ENCODE data around the gene PRDX4. TPM values are rescaled to one million over a fixed set of nuclear protein-coding genes. Genes with fewer than 3 reads are reported as not detected.

Gene PRDX4
- polyA plus RNA-seq, 2 of the 4 experiments (the other 2 are of a cell fraction) = 212 to 283 TPM

- no peak for DNase-seq (ENCODE audit: low read depth in 1 of 2, low spot score in 1 of 2)
- Histone ChIP-seq H3K27ac (no peak overlapping the region), H3K9me3 (no peaks in the 10 kb centered on the region), H3K4me2 (no peak overlapping the region), H3K4me3 (no peak overlapping the region), H3K4me1 (no peaks in the 10 kb centered on the region)
- FAIRE-seq = no peak
- WGBS (ENCODE audit: missing lambda C conversion rate) = 97% methylated on average over 5 of the region's 5 CpGs
- ATAC-seq = no peak
- TF ChIP-seq ZSCAN20 (CRISPR knock-in tag; IDR thresholded peaks at IDR 0.05) = no peak
- TF ChIP-seq FOXS1 (CRISPR knock-in tag; IDR thresholded peaks at IDR 0.05) = no peak
- CTCF ChIA-PET = interaction anchor here (1.4 kb wide), 2 partner anchors 11 to 198 kb away, joined by 4 to 5 read pairs; no protein-coding TSS in a partner anchor
- POLR2A ChIA-PET = no interaction called here
Observed at GRCh38 chrX:23704673-23705206, 37.4 kb downstream of the PRDX4 start.

- TF ChIP-seq TP53 (CRISPR knock-in tag; IDR thresholded peaks at IDR 0.05) (no peak), FOSL2 (IDR thresholded peaks at IDR 0.05) (no peak), FOSL2 (CRISPR knock-in tag; IDR thresholded peaks at IDR 0.05) (no peak), ZC3H11A (IDR thresholded peaks at IDR 0.05) (no peak), ZSCAN20 (CRISPR knock-in tag; IDR thresholded peaks at IDR 0.05) (no peak), KDM5A (IDR thresholded peaks at IDR 0.05) (no peak), HEYL (CRISPR knock-in tag; IDR thresholded peaks at IDR 0.05) (no peak)
- DNase-seq (ENCODE audit: low read depth in 1 of 2, low spot score in 1 of 2) (no peak), ATAC-seq (no peak), FAIRE-seq (peak; percentile 18)
- no peak overlapping the region for H3K4me2 ChIP-seq
- CTCF ChIA-PET = interaction anchor here (1.4 kb wide), 2 partner anchors 11 to 197 kb away, joined by 4 to 5 read pairs; no protein-coding TSS in a partner anchor
- WGBS (ENCODE audit: missing lambda C conversion rate) = 97% methylated on average over 5 of the region's 5 CpGs
- no peak overlapping the region for H3K27ac ChIP-seq
- POLR2A ChIA-PET = no interaction called here
- no peak overlapping the region for H3K4me3 ChIP-seq
- H3K9me3 ChIP-seq = no peaks in the 10 kb centered on the region
- no peaks in the 10 kb centered on the region for H3K4me1 ChIP-seq
Observed at GRCh38 chrX:23705235-23705634, 37.9 kb downstream of the PRDX4 start.

- Histone ChIP-seq H3K4me2 (no peak overlapping the region), H3K4me1 (no peaks in the 10 kb centered on the region), H3K9me3 (no peaks in the 10 kb centered on the region), H3K27ac (no peak overlapping the region), H3K4me3 (no peak overlapping the region)
- 91% methylated on average over 8 of the region's 8 CpGs for whole genome bisulfite sequencing (ENCODE audit: missing lambda C conversion rate)
- ChIA-PET POLR2A (no interaction called here), CTCF (no interaction called here)
- ATAC-seq (no peak), DNase-seq (ENCODE audit: low read depth in 1 of 2, low spot score in 1 of 2) (no peak), FAIRE-seq (no peak)
- TF ChIP-seq ZNF302 (CRISPR knock-in tag; IDR thresholded peaks at IDR 0.05) = no peak
- TF ChIP-seq MAX (IDR thresholded peaks at IDR 0.05) = no peak
- TF ChIP-seq POLR2AphosphoS2 (conservative IDR thresholded peaks at IDR 0.05; ENCODE audit: low read length) = no peak
- no peak for TF ChIP-seq BHLHE40 (IDR thresholded peaks at IDR 0.05; ENCODE audit: low read depth, low read length)
- TF ChIP-seq EP300 (IDR thresholded peaks at IDR 0.05) = no peak
- no peak for TF ChIP-seq BCL3 (IDR thresholded peaks at IDR 0.05)
- TF ChIP-seq HOXA7 (CRISPR knock-in tag; IDR thresholded peaks at IDR 0.05) = no peak
- TF ChIP-seq KDM5A (IDR thresholded peaks at IDR 0.05) = no peak
- TF ChIP-seq RCOR1 (IDR thresholded peaks at IDR 0.05; ENCODE audit: low read depth, low read length) = no peak
- no peak for TF ChIP-seq HDAC2 (IDR thresholded peaks at IDR 0.05)
- TF ChIP-seq CHD4 (IDR thresholded peaks at IDR 0.05; ENCODE audit: borderline replicate concordance) = no peak
- no peak for TF ChIP-seq FOXS1 (CRISPR knock-in tag; IDR thresholded peaks at IDR 0.05)
- TF ChIP-seq ESRRA (IDR thresholded peaks at IDR 0.05; ENCODE audit: borderline replicate concordance, low read length) = no peak
- TF ChIP-seq RFX5 (IDR thresholded peaks at IDR 0.05) = no peak
- TF ChIP-seq RARB (CRISPR knock-in tag; IDR thresholded peaks at IDR 0.05) = no peak
- no peak for TF ChIP-seq SMC3 (IDR thresholded peaks at IDR 0.05)
Observed at GRCh38 chrX:23720117-23720677, 52.9 kb downstream of the PRDX4 start.
